Astrocyte of the hippocampus (primary cell): Measurements from ENCODE around the gene NR1H3.

Source experiments
- DNase-seq: peaks from one replicate; pipeline ENCODE4 v3.0.0; 2011; ENCODE audit warnings: low read depth, low spot score

The NR1H3 gene

DNA sequence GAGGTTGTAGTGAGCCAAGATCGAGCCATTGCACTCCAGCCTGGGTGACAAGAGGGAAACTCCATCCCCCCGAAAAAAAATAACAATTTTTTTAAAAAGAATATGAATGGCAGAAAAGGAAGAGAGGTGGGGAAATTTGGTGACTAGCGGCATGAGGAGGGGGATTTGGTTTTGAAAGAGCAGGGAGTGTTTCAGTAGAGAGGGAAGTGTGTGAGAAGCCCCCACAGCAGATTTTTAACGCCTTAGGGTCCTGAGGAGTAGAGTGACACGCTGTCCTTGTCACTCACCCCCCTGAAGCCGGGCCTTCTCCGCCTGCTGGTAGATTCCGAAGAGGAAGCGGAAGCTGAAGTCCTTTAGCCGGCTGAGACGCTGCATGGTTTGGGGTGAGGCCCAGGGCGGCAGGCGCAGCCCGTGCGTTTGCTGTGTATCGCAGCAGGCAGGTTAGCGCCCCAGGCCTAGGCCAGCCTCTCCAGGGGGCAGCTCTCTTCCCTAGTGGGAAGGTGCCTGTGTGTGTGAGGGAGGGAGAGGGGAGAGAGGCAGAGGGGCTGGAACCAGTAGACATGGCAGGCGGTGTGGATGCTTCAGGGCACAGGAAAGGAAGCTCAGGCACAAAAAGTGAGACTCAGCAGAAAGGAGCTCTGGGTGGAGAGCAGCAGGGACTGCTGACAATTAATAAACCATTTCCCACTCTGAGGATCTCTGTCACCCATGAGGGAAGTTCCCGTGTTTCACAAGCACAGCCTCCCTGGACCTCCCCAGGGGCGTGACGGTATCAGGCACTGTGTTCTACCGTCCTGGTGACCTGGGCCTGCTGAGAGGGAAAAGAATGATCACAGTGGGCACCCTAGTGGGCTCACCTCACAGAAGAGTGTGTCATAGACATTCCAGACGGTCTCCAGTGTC is 13.1 kb upstream of the NR1H3 start:
- DNase-seq: no peak

DNA sequence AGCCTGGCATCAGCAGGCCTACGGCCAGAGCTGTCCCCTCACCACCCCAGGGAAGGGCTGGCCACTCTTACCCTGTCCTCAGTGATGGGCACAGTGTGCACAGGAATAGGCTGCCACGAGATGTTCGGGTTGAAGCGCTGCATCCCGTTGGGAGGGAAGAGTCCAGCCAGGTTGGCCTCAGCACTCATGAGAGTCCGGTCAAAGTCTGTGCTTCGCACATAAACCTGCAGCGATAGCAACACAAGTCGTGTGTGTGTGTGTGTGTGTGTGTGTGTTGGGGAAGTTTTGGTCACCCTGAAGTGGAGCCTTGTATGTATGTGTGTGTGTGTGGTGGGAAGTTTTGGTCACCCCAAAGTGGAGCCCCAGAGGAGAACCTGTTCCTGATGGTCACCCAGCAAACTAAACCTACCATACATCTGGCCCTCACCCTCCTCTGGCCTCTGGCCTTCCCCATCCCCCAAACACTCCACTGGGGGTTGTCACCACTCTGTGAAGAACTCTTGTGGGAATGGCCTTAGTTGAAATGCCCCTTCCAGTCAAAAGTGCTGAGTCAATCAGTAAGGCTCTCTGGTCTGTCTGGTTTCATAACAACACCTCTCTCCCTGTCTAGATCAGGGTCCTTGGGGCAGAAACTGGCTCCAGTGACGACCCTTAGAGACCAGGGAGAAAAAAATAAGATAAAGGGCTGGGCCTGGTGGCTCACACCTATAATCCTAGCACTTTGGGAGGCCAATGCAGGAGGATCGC is 12.0 kb upstream of the NR1H3 start:
- no peak for DNase-seq

DNA sequence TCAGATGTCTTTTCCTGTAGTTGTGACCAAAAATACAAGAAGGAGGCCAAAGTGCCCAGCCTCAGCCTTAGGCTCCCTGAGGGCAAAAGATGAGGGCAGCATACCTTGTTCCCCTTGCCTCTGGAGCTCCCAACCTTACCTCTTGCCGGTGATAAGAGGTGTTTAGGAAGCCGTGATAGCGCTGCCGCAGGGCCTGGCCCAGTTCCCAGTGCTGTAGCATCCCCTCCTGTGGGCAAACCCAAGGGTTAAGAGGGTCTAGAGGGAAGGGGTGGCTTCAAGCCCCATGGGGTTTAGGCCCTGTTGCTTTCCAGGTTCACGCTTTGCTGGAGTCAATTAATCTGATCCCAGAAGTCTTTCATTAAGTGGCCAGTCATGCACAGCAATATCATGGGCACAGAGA is 10.3 kb upstream of the NR1H3 start:
- DNase-seq: no peak

DNA sequence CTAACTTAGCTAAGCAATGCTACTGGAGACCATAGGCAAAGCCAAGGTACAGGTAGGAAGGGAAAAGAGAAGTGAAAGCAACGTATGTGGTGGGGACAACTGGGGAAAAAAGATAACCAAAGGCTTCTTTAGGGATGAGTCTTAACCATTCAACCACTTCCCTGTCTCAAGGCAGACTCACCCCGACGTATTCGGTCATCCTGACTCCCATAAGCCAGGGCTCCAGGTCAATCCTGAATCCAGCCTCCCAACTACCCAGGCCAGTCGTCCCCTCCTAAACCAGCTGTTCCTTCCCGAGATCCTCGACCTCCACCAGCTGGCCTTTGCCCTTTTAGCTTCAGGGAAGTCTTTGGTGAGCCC is 9.5 kb upstream of the NR1H3 start:
- DNase-seq: no peak

- peak; percentile 95 for DNase-seq
Observed at GRCh38 chr11:47248664-47249377, 9.0 kb upstream of the NR1H3 start, which contains the start of gene ACP2. Gene ACP2, minus strand, starts transcription at chr11:47248814. Its CDS starts 25 bp downstream, at chr11:47248789.

GRCh38 chr11:47249378-47249715 is 8.4 kb upstream of the NR1H3 start:
- no peak for DNase-seq

DNA sequence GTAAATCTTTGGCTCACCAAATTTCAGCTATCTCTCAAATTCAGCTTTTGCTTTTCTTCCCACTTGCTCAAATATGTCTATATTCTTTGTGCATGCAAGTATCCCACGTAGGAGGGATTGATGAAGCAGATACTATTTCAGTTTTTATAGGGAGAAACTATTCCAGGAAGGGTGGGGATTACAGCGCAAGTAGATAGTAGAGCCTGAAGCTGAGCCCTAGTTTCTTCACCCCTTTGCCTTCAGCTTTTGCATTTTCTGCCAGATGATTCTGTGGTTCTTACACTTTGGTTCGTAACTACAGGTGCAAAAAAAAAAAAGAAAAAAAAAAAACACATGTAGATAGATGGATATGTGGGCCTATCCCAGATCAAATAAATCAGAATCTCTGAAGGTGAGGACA is 6.0 kb upstream of the NR1H3 start:
- DNase-seq: no peak

DNA sequence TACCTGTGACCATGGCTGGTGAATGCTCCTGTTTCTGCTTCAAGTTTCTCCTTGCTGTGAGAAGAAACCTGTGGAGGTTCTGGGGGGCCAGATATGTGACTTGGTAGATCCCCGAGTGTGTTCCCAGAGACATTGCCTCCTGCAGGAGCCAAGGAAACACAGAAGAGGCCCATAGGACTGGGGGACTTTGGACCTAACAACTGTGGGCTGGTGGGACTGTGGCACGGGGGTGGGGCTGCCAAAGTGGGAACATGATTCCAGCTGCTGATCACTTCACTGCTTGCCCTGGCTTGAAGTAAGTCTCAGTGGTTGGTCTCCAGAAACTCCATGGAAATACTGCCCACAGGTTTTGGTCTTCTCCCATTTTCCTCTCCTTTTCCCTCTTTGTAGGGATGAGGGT is 4.1 kb upstream of the NR1H3 start:
- no peak for DNase-seq

- no peak for DNase-seq
Observed at GRCh38 chr11:47254386-47254785, 3.4 kb upstream of the NR1H3 start.

- no peak for DNase-seq
Observed at GRCh38 chr11:47256374-47256773, 1.4 kb upstream of the NR1H3 start.

DNA sequence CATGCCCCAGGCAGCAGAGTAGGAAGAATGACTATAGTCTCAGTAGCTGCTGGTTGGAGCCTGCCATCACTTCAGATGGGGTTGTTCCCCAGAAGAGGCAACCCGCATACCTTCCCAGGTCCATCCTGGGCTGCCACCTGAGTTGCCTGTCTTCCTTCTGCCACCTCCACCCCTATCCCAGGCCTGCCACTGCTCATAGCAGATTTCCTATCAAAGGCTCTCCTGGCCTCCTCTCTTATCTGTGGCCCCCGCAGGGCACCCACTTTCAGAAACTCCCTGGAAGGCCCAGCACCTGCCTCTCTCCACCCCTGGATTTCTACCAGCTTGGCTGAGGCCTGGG is 649 bp upstream of the NR1H3 start:
- no peak for DNase-seq

DNA sequence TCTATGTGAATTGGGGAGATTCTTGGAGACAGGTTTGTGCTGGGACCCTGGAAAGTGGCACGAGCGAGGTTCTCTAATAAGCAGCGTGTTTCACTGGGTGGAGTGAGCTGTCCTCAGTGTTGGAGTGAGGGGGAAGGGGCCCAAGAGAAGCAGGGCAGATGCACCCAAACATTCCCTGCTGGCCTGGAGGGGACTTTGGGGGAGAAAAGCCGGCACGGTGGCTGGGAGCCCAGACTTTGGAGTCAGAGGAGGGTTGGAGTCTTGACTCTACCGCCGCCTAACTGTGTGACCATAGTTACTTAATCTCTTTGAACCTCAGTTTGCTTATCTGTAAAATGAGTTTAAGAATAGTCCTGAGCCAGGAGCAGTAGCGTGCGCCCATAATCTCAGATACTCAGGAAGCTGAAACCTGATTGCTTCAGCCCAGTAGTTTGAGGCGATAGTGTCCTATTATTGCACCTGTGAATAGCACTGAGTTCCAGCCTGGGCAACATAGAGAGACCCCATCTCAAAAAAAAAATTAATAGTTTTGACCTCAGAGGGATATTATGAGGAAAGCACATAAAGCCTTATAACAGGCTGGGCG is 614 bp downstream of the NR1H3 start:
- no peak for DNase-seq

DNA sequence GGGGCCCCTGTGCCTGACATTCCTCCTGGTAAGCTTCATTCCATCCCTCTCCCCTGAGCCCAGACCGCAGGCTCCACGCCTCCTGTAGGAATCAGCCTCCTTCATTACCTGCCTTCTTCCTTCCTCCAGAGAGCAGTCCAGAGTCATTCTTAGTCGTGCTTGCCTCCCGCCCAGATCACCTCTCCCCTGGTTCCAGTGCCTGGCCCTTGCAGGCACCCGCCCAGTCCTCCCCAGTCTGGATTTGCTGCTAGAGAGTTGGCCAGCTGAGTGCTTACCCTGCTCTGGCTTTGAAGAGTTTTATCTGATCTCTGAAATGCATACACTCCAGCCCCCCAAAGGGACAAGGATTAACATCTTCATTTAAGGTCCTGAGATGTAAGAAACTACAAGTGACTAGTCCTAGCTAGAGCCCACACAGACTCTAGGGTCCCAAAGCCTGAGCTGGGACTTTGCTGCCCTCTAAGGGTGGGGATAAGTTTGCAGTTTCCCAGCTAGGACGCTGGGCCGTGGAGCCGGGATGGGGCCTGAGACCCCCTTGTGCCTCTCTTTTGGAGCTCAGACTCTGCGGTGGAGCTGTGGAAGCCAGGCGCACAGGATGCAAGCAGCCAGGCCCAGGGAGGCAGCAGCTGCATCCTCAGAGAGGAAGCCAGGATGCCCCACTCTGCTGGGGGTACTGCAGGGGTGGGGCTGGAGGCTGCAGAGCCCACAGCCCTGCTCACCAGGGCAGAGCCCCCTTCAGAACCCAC is 1.6 kb downstream of the NR1H3 start:
- DNase-seq: peak; percentile 60

GRCh38 chr11:47260366-47260765 is 2.6 kb downstream of the NR1H3 start:
- no peak for DNase-seq

- no peak for DNase-seq
Observed at GRCh38 chr11:47261291-47261800, 3.5 kb downstream of the NR1H3 start.

GRCh38 chr11:47264119-47264518 is 6.3 kb downstream of the NR1H3 start:
- DNase-seq: no peak

GRCh38 chr11:47264521-47264920 is 6.7 kb downstream of the NR1H3 start:
- no peak for DNase-seq

DNA sequence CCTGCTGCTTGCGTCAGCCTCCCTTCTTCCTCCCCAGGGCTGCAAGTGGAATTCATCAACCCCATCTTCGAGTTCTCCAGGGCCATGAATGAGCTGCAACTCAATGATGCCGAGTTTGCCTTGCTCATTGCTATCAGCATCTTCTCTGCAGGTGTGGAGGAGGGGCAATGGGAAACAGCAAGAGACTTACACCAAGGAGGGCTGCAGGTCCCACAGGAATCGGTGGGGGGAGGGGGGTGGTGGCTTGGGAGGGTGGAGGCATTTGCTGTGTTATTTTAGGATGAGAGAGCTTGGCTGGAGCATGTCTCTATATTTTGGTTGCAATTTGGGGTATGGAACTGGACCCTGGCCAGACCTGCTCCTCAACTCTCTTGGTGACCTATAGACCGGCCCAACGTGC is 10.1 kb downstream of the NR1H3 start:
- DNase-seq: no peak

- DNase-seq: no peak
Observed at GRCh38 chr11:47268448-47269001, 10.7 kb downstream of the NR1H3 start.

DNA sequence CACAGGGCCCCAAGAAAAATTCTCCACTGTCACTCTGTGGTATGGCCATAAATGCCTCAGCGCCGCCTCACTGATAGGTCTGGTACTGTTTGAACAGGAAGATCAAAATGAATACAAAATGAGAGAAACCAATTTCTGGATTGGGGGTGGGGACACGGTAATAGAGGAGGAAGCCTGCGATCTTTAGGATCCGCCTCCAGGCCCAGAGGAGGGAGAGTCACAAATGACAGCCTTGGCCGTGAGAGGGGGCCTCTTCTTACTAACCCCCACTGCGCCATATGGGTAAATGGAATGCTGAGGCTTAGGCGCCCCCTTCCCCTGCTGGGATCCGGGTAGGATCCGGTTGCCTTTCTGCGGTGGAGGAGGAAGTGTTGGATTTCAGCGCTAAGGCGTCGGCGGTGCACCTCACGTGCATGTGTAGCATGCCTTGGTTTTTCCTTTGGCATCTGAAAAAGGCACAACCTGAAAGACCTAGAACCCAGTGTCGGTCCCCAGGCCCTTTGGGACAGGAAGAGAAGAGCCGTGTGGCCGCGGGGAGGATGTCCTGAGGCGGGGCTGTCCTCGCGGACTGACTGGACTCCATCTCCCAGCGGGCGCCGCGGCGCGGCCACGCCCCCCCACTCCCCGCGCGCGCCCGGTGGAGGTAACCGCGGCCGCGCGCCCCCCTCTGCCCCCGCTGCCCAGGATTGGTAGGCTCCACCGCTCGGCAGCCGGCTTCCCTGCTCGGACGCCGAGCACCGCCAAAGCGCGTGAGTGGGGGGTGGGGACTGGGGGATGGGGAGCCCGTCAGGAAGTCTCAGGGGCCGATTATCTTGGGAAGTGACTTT is 11.4 kb downstream of the NR1H3 start:
- DNase-seq: peak; percentile 94
